SK-N-SH treated with all-trans-retinoic acid at 6 μM for 48 hours (cell line): ENCODE results near the gene VPS13D.

Experiments used
- ATAC-seq: fragments of 200-7000 bp; cut with Tn5 transposase; 3 replicates; pipeline ENCODE4 v1.9.1; 2020; ENCODE audit warnings: mild to moderate bottlenecking, moderate library complexity
- ARNTL ChIP-seq: fragments of 450-650 bp; formaldehyde crosslinking; IDR thresholded peaks from 2 replicates; pipeline ENCODE4 v1.5.0; 2020; ENCODE audit warnings: low read depth, mild to moderate bottlenecking, moderate library complexity, borderline replicate concordance
- BACH2 ChIP-seq: fragments of 250-450 bp; sonication (Bioruptor Pico); IDR thresholded peaks from 2 replicates; pipeline ENCODE4 v1.9.0; 2021; ENCODE audit warnings: mild to moderate bottlenecking, borderline replicate concordance
- CREB5 ChIP-seq: fragments of 250-450 bp; sonication (Bioruptor Pico); IDR thresholded peaks from 2 replicates; pipeline ENCODE4 v1.5.1; 2020; ENCODE audit warnings: low read depth, mild to moderate bottlenecking, moderate library complexity
- CSDC2 ChIP-seq: fragments of 250-450 bp; sonication (Bioruptor Pico); IDR thresholded peaks from 2 replicates; pipeline ENCODE4 v1.5.0; 2020; ENCODE audit warnings: mild to moderate bottlenecking, moderate library complexity
- CSRNP3 ChIP-seq: fragments of 250-450 bp; sonication (Bioruptor Pico); IDR thresholded peaks from 2 replicates; pipeline ENCODE4 v1.5.1; 2021; ENCODE audit warnings: mild to moderate bottlenecking, moderate library complexity
- ESRRG ChIP-seq: fragments of 250-450 bp; sonication (Bioruptor Pico); IDR thresholded peaks from 2 replicates; pipeline ENCODE4 v1.6.1; 2021; ENCODE audit warnings: mild to moderate bottlenecking
- GLIS3 ChIP-seq: fragments of 250-450 bp; sonication (Bioruptor Pico); IDR thresholded peaks from 2 replicates; pipeline ENCODE4 v1.5.0; 2020; ENCODE audit warnings: mild to moderate bottlenecking, moderate library complexity
- ISL1 ChIP-seq: fragments of 250-450 bp; sonication (Bioruptor Pico); IDR thresholded peaks from 2 replicates; pipeline ENCODE4 v2.1.2; 2022; ENCODE audit warnings: mild to moderate bottlenecking, moderate library complexity
- OSR1 ChIP-seq: fragments of 250-450 bp; sonication (Bioruptor Pico); IDR thresholded peaks from 2 replicates; pipeline ENCODE4 v1.8.0; 2022; ENCODE audit warnings: moderate library complexity, mild to moderate bottlenecking, inconsistent platforms
- PATZ1 ChIP-seq: fragments of 250-450 bp; sonication (Bioruptor Pico); IDR thresholded peaks from 2 replicates; pipeline ENCODE4 v1.8.0; 2020; ENCODE audit warnings: mild to moderate bottlenecking, moderate library complexity, borderline replicate concordance
- POU6F1 ChIP-seq: fragments of 250-450 bp; sonication (Bioruptor Pico); IDR thresholded peaks from 2 replicates; pipeline ENCODE4 v1.8.0; 2021; ENCODE audit warnings: low read depth, mild to moderate bottlenecking, moderate library complexity, borderline replicate concordance
- PPARA ChIP-seq: fragments of 250-450 bp; sonication (Bioruptor Pico); IDR thresholded peaks from 2 replicates; pipeline ENCODE4 v1.5.0; 2020; ENCODE audit warnings: mild to moderate bottlenecking, borderline replicate concordance
- RARB ChIP-seq: fragments of 250-450 bp; sonication (Bioruptor Pico); IDR thresholded peaks from 2 replicates; pipeline ENCODE4 v1.8.0; 2021; ENCODE audit warnings: mild to moderate bottlenecking, moderate library complexity
- SNAI2 ChIP-seq: fragments of 250-450 bp; sonication (Bioruptor Pico); IDR thresholded peaks from 2 replicates; pipeline ENCODE4 v1.5.0; 2020; ENCODE audit warnings: mild to moderate bottlenecking, moderate library complexity
- TCF4 ChIP-seq: fragments of 250-450 bp; sonication (Bioruptor Pico); IDR thresholded peaks from 2 replicates; pipeline ENCODE4 v1.8.0; 2021; ENCODE audit warnings: mild to moderate bottlenecking, moderate library complexity, borderline replicate concordance
- TOX ChIP-seq: fragments of 250-450 bp; sonication (Bioruptor Pico); IDR thresholded peaks from 2 replicates; pipeline ENCODE4 v1.8.0; 2021; ENCODE audit warnings: mild to moderate bottlenecking, moderate library complexity, borderline replicate concordance
- TSHZ2 ChIP-seq: fragments of 250-450 bp; sonication (Bioruptor Pico); IDR thresholded peaks from 2 replicates; pipeline ENCODE4 v1.5.0; 2020; ENCODE audit warnings: mild to moderate bottlenecking, moderate library complexity
- ZC3H10 ChIP-seq: fragments of 250-450 bp; sonication (Bioruptor Pico); IDR thresholded peaks from 2 replicates; pipeline ENCODE4 v1.5.1; 2021; ENCODE audit warnings: mild to moderate bottlenecking, moderate library complexity
- ZFP3 ChIP-seq: fragments of 250-450 bp; sonication (Bioruptor Pico); IDR thresholded peaks from 2 replicates; pipeline ENCODE4 v1.5.0; 2020; ENCODE audit warnings: mild to moderate bottlenecking, moderate library complexity
- ZFP30 ChIP-seq: fragments of 450-650 bp; formaldehyde crosslinking; IDR thresholded peaks from 2 replicates; pipeline ENCODE4 v1.5.0; 2022; ENCODE audit warnings: mild to moderate bottlenecking, moderate library complexity
- ZNF565 ChIP-seq: fragments of 450-650 bp; formaldehyde crosslinking; conservative IDR thresholded peaks from 2 replicates; pipeline ENCODE4 v1.5.0; 2020; ENCODE audit warnings: low read depth, mild to moderate bottlenecking, moderate library complexity
- ZNF70 ChIP-seq: fragments of 450-650 bp; formaldehyde crosslinking; IDR thresholded peaks from 2 replicates; pipeline ENCODE4 v1.5.0; 2020; ENCODE audit warnings: mild to moderate bottlenecking, moderate library complexity
- ZNF8 ChIP-seq: fragments of 450-650 bp; formaldehyde crosslinking; IDR thresholded peaks from 2 replicates; pipeline ENCODE4 v1.5.0; 2020; ENCODE audit warnings: mild to moderate bottlenecking, moderate library complexity

VPS13D gene

GRCh38 chr1:12491656-12492055 is 261.8 kb downstream of the VPS13D start:
- ATAC-seq: no peak

GRCh38 chr1:12495725-12496124 is 265.9 kb downstream of the VPS13D start:
- TF ChIP-seq ESRRG (CRISPR knock-in tag) (no peak), ZC3H10 (no peak), CREB5 (CRISPR knock-in tag) (no peak)
- ATAC-seq: no peak

More at GRCh38 chr1:12491656-12492055, 261.8 kb downstream of the VPS13D start:
- no peak for TF ChIP-seq POU6F1 (CRISPR knock-in tag)
- TF ChIP-seq TSHZ2: no peak
- TF ChIP-seq GLIS3 (CRISPR knock-in tag): no peak
- TF ChIP-seq ZC3H10: no peak
- TF ChIP-seq CREB5 (CRISPR knock-in tag): no peak
- no peak for TF ChIP-seq ZFP30 (CRISPR knock-in tag)
- TF ChIP-seq CSDC2 (CRISPR knock-in tag): no peak
- no peak for TF ChIP-seq BACH2 (CRISPR knock-in tag)
- no peak for TF ChIP-seq ESRRG (CRISPR knock-in tag)
- TF ChIP-seq ZNF565: no peak
- no peak for TF ChIP-seq ISL1 (CRISPR knock-in tag)
- no peak for TF ChIP-seq TOX (CRISPR knock-in tag)
- TF ChIP-seq ARNTL: no peak
- TF ChIP-seq SNAI2 (CRISPR knock-in tag): no peak
- no peak for TF ChIP-seq ZFP3
- TF ChIP-seq OSR1: no peak
- no peak for TF ChIP-seq CSRNP3 (CRISPR knock-in tag)
- no peak for TF ChIP-seq PPARA (CRISPR knock-in tag)
- no peak for TF ChIP-seq TCF4 (CRISPR knock-in tag)
- no peak for TF ChIP-seq ZNF70 (CRISPR knock-in tag)
- TF ChIP-seq, all 23 proteins: peak for 0

GRCh38 chr1:12496154-12496961 is 266.5 kb downstream of the VPS13D start:
- peak; percentile 75 for ATAC-seq
- TF ChIP-seq CSDC2 (CRISPR knock-in tag): no peak
- no peak; the same call in 1 of the 2 replicates for TF ChIP-seq SNAI2 (CRISPR knock-in tag)
- TF ChIP-seq TCF4 (CRISPR knock-in tag): 0 out of 2 replicates have a peak, but pooled peaks have one; percentile 33
- TF ChIP-seq ZNF8 (CRISPR knock-in tag): no peak
- TF ChIP-seq GLIS3 (CRISPR knock-in tag): no peak
- no peak for TF ChIP-seq PATZ1
- TF ChIP-seq ISL1 (CRISPR knock-in tag): peak; percentile 49; the same call in 1 of the 2 replicates
- no peak for TF ChIP-seq CSRNP3 (CRISPR knock-in tag)
- TF ChIP-seq BACH2 (CRISPR knock-in tag): no peak
- no peak for TF ChIP-seq RARB (CRISPR knock-in tag)
- TF ChIP-seq ZC3H10: no peak
- no peak for TF ChIP-seq CREB5 (CRISPR knock-in tag)
- TF ChIP-seq ZFP30 (CRISPR knock-in tag): no peak
- TF ChIP-seq ZNF70 (CRISPR knock-in tag): no peak
- TF ChIP-seq ZFP3: no peak
- TF ChIP-seq ESRRG (CRISPR knock-in tag): no peak
- TF ChIP-seq PPARA (CRISPR knock-in tag): no peak; the same call in 1 of the 2 replicates
